ENCODE results near the gene RPS3.

DNA sequence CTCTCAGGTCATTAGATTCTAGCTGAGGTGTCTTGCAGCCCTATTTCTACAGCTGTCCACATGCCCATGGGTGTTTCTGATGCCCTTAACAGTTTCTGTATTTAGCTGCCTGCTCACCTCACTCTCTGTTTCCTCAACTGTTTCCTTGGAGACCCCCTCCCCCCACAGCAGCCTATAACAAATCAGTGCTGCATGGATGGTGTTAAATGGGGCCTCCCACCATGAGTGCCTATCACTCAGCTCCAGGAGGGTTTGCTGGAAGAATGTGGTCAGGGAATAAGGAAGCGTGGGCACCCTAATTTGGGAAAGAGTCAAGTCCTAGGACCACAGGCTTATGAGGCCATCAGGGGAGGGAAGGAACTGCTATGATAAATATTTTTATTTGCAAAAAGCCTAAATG, 25.1 kb downstream of the RPS3 start:
- TF ChIP-seq POLR2A (IDR thresholded peaks at IDR 0.05) = no peak
- TF ChIP-seq, protein P1, sequence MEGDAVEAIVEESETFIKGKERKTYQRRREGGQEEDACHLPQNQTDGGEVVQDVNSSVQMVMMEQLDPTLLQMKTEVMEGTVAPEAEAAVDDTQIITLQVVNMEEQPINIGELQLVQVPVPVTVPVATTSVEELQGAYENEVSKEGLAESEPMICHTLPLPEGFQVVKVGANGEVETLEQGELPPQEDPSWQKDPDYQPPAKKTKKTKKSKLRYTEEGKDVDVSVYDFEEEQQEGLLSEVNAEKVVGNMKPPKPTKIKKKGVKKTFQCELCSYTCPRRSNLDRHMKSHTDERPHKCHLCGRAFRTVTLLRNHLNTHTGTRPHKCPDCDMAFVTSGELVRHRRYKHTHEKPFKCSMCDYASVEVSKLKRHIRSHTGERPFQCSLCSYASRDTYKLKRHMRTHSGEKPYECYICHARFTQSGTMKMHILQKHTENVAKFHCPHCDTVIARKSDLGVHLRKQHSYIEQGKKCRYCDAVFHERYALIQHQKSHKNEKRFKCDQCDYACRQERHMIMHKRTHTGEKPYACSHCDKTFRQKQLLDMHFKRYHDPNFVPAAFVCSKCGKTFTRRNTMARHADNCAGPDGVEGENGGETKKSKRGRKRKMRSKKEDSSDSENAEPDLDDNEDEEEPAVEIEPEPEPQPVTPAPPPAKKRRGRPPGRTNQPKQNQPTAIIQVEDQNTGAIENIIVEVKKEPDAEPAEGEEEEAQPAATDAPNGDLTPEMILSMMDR (IDR thresholded peaks at IDR 0.05) = no peak
